Measurements from ENCODE around the gene GALNT2. TPM values are rescaled to one million over a fixed set of nuclear protein-coding genes. Genes with fewer than 3 reads are reported as not detected.

The GALNT2 gene
- total and polyA plus RNA-seq, 2 of the 4 experiments (the other 2 are of a cell fraction), result 50.4 to 189 TPM

DNA sequence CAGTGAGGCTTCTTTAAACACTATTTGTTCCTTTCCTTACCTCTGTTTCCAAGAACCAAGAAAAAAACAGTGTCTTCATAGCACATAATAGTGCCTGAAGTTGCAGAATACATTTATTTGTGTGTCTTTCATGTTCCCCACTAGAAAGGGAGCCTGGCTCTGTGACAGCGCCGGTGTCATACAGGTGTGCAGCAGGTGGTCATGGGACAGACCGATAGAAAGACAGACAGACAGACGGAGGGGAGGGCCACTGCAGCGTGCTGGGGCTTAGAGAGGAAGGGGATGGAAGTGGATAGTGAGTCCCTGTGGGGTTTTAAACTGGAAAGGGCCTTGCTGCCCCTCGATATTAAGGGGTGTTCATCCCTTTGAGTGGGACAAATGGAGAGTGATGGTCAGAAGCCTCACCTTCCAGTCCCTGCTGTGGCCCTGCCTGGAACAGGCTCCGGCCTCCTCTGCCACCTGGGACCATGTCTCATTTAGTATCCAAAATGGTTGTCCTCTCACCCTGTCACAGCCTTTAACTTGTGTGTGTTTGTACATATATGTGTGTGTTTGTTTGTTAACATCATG is 206.2 kb downstream of the GALNT2 start:
- no peak overlapping the region for H3K4ac ChIP-seq (ENCODE audit: low read depth, low read length)
- ATAC-seq (ENCODE audit: low read depth), result no peak
- no peak for TF ChIP-seq NFE2L2 (IDR thresholded peaks at IDR 0.05; ENCODE audit: low read depth, low read length)
- TF ChIP-seq, protein P1, sequence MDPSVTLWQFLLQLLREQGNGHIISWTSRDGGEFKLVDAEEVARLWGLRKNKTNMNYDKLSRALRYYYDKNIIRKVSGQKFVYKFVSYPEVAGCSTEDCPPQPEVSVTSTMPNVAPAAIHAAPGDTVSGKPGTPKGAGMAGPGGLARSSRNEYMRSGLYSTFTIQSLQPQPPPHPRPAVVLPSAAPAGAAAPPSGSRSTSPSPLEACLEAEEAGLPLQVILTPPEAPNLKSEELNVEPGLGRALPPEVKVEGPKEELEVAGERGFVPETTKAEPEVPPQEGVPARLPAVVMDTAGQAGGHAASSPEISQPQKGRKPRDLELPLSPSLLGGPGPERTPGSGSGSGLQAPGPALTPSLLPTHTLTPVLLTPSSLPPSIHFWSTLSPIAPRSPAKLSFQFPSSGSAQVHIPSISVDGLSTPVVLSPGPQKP (IDR thresholded peaks at IDR 0.05; ENCODE audit: borderline replicate concordance, low read depth, low read length), result no peak
- TF ChIP-seq MAZ (IDR thresholded peaks at IDR 0.05; ENCODE audit: borderline replicate concordance, low read depth, low read length), result no peak
- TF ChIP-seq BHLHE40 (IDR thresholded peaks at IDR 0.05; ENCODE audit: low read depth, low read length), result no peak
- TF ChIP-seq MXI1 (IDR thresholded peaks at IDR 0.05; ENCODE audit: borderline replicate concordance, low read depth, low read length), result no peak
- TF ChIP-seq MAFK (IDR thresholded peaks at IDR 0.05; ENCODE audit: low read depth, low read length), result no peak
- TF ChIP-seq, protein P2, sequence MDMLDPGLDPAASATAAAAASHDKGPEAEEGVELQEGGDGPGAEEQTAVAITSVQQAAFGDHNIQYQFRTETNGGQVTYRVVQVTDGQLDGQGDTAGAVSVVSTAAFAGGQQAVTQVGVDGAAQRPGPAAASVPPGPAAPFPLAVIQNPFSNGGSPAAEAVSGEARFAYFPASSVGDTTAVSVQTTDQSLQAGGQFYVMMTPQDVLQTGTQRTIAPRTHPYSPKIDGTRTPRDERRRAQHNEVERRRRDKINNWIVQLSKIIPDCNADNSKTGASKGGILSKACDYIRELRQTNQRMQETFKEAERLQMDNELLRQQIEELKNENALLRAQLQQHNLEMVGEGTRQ (IDR thresholded peaks at IDR 0.05; ENCODE audit: low read depth, low read length), result no peak
- TF ChIP-seq CHD1 (IDR thresholded peaks at IDR 0.05; ENCODE audit: low read depth, low read length), result no peak
- no peak for TF ChIP-seq SMC3 (IDR thresholded peaks at IDR 0.05; ENCODE audit: low read depth, low read length)
- TF ChIP-seq, protein P3, sequence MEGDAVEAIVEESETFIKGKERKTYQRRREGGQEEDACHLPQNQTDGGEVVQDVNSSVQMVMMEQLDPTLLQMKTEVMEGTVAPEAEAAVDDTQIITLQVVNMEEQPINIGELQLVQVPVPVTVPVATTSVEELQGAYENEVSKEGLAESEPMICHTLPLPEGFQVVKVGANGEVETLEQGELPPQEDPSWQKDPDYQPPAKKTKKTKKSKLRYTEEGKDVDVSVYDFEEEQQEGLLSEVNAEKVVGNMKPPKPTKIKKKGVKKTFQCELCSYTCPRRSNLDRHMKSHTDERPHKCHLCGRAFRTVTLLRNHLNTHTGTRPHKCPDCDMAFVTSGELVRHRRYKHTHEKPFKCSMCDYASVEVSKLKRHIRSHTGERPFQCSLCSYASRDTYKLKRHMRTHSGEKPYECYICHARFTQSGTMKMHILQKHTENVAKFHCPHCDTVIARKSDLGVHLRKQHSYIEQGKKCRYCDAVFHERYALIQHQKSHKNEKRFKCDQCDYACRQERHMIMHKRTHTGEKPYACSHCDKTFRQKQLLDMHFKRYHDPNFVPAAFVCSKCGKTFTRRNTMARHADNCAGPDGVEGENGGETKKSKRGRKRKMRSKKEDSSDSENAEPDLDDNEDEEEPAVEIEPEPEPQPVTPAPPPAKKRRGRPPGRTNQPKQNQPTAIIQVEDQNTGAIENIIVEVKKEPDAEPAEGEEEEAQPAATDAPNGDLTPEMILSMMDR (conservative IDR thresholded peaks at IDR 0.05; ENCODE audit: low read depth, low read length), result no peak
- no peak for TF ChIP-seq RFX5 (IDR thresholded peaks at IDR 0.05; ENCODE audit: low read depth, low read length)
- no peak for TF ChIP-seq CEBPB (IDR thresholded peaks at IDR 0.05; ENCODE audit: low read depth, low read length)
- TF ChIP-seq FOS (IDR thresholded peaks at IDR 0.05; ENCODE audit: low read depth, low read length), result no peak
- no peak for TF ChIP-seq RAD21 (IDR thresholded peaks at IDR 0.05; ENCODE audit: low read length)
- no peak for TF ChIP-seq RCOR1 (IDR thresholded peaks at IDR 0.05; ENCODE audit: insufficient replicate concordance, low read length)
- no peak for TF ChIP-seq POLR2A (IDR thresholded peaks at IDR 0.05; ENCODE audit: low read depth, low read length)
- H3K79me1 ChIP-seq (ENCODE audit: low read depth in 1 of 2, low read length in 2 of 2), result peaks cover 5 to 7% of the 10 kb centered on the region in 2 experiments; a peak in 2 of 4 replicates
- no peak overlapping the region for H3K4me2 ChIP-seq (ENCODE audit: low read depth, low read length)
- CTCF ChIA-PET, result no interaction called here
- no peak overlapping the region for H3K56ac ChIP-seq (ENCODE audit: extremely low read depth, insufficient read depth, low read length)
- DNase-seq, result no peak
- no peak overlapping the region for H3K23ac ChIP-seq (ENCODE audit: low read depth, low read length)
- in situ Hi-C loops (cut with MboI; ENCODE audit: low sequenced_read_pairs) (no loop called here), dilution Hi-C loops (cut with HindIII; ENCODE audit: low sequenced_read_pairs, unreplicated experiment) (no loop called here), intact Hi-C loops (cut with micrococcal nuclease) (no loop called here)
- no peak overlapping the region for H2BK15ac ChIP-seq (ENCODE audit: low read depth, low read length)
- no peak overlapping the region for H3K4me3 ChIP-seq (ENCODE audit: insufficient read depth, low read depth, low read length)
- no peak overlapping the region for H3K18ac ChIP-seq (ENCODE audit: low read depth, low read length)
- no peaks in the 10 kb centered on the region for H3K27me3 ChIP-seq (ENCODE audit: control insufficient read depth, insufficient read depth, low read length)
- H3K27ac ChIP-seq (ENCODE audit: insufficient read depth, low read length), result no peak overlapping the region
- no peaks in the 10 kb centered on the region for H3K9me3 ChIP-seq (ENCODE audit: control insufficient read depth, insufficient read depth, low read length)
- H2AFZ ChIP-seq (replicated peaks; ENCODE audit: low read length, poor library complexity), result no peak overlapping the region
- no peak overlapping the region for H2BK20ac ChIP-seq (ENCODE audit: low read depth, low read length)
- BruUV-seq (replicated peaks), result no TSS peak
- H2BK120ac ChIP-seq (ENCODE audit: low read depth, low read length), result no peak overlapping the region
- no peak overlapping the region for H2AK9ac ChIP-seq (replicated peaks; ENCODE audit: low read depth, low read length, poor library complexity)
- no peak overlapping the region for H2BK5ac ChIP-seq (ENCODE audit: low read depth, low read length, poor library complexity, severe bottlenecking)
- 100% methylated on average over 2 of the region's 7 CpGs; no CpG with 5 or more reads in 1 of the 2 experiments for WGBS, 2 experiments (ENCODE audit: extremely low coverage in 2 of 2, insufficient read length in 1 of 2)
- peaks cover 32% of the 10 kb centered on the region for H3K36me3 ChIP-seq (ENCODE audit: control insufficient read depth, insufficient read depth, low read length)
- POLR2A ChIA-PET (ENCODE audit: unreplicated experiment), result no interaction called here
- no peak overlapping the region for H4K91ac ChIP-seq (ENCODE audit: insufficient read depth, low read depth, low read length)
- H4K5ac ChIP-seq (ENCODE audit: low read depth, low read length), result no peak overlapping the region
- H3K9ac ChIP-seq (ENCODE audit: low read depth, low read length), result no peak overlapping the region
- H3K14ac ChIP-seq (replicated peaks; ENCODE audit: low read depth, low read length), result no peak overlapping the region
- H2AK5ac ChIP-seq (ENCODE audit: low read depth, low read length), result no peak overlapping the region
- no peaks in the 10 kb centered on the region for H4K20me1 ChIP-seq (ENCODE audit: insufficient read depth, low read length)
- no peak overlapping the region for H4K8ac ChIP-seq (ENCODE audit: low read depth in 2 of 2, low read length in 2 of 2)
- H3K9me1 ChIP-seq (ENCODE audit: insufficient read depth, low read length), result no peaks in the 10 kb centered on the region
- H3K4me1 ChIP-seq (ENCODE audit: control insufficient read depth, insufficient read depth, low read length), result peaks cover 3% of the 10 kb centered on the region; the same call in 1 of the 2 replicates

Measured in IMR-90 (cell line).